ENCODE results near the gene RALGAPA1.

- TF ChIP-seq EP300 (IDR thresholded peaks at IDR 0.05) (no peak), POLR2AphosphoS5 (IDR thresholded peaks at IDR 0.05) (no peak)
Observed at GRCh38 chr14:35754671-35755070, 54.4 kb downstream of the RALGAPA1 start.

Measured in stomach (tissue), 4 donors.